ENCODE data around the gene ABHD14A.

DNA sequence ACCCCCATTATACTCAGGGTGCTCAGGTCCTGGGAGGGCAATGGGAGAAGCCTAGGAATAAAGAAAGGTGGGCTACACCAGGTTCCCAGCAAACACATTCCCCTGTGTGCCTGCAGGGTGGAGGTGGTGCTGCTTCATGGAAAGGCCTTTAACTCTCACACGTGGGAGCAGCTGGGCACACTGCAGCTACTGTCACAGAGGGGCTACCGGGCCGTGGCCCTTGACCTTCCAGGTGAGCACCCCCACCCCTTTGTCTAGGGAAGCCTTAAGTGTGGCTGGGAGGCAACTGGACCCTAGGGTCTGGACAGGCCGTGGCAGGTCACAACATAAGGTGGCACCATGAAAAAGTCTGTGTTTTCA, 3.3 kb downstream of the ABHD14A start:
- TF ChIP-seq MBD4 (IDR thresholded peaks at IDR 0.05; ENCODE audit: borderline replicate concordance, low read length) (no peak), ZNF232 (CRISPR knock-in tag; IDR thresholded peaks at IDR 0.05; ENCODE audit: borderline replicate concordance) (no peak), ZNF644 (CRISPR knock-in tag; IDR thresholded peaks at IDR 0.05; ENCODE audit: low read depth) (no peak), ADNP (CRISPR knock-in tag; IDR thresholded peaks at IDR 0.05) (no peak), ZNF24 (IDR thresholded peaks at IDR 0.05) (no peak), TCF7 (IDR thresholded peaks at IDR 0.05; ENCODE audit: low read depth) (no peak), EP300 (IDR thresholded peaks at IDR 0.05; ENCODE audit: low read depth in 2 of 2, low read length in 2 of 2) (no peak), EP300 (CRISPR knock-in tag; IDR thresholded peaks at IDR 0.05; ENCODE audit: borderline replicate concordance) (no peak)
- TF ChIP-seq, protein P1, sequence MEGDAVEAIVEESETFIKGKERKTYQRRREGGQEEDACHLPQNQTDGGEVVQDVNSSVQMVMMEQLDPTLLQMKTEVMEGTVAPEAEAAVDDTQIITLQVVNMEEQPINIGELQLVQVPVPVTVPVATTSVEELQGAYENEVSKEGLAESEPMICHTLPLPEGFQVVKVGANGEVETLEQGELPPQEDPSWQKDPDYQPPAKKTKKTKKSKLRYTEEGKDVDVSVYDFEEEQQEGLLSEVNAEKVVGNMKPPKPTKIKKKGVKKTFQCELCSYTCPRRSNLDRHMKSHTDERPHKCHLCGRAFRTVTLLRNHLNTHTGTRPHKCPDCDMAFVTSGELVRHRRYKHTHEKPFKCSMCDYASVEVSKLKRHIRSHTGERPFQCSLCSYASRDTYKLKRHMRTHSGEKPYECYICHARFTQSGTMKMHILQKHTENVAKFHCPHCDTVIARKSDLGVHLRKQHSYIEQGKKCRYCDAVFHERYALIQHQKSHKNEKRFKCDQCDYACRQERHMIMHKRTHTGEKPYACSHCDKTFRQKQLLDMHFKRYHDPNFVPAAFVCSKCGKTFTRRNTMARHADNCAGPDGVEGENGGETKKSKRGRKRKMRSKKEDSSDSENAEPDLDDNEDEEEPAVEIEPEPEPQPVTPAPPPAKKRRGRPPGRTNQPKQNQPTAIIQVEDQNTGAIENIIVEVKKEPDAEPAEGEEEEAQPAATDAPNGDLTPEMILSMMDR (CRISPR knock-in tag; IDR thresholded peaks at IDR 0.05) = no peak
- TF ChIP-seq, protein P2, sequence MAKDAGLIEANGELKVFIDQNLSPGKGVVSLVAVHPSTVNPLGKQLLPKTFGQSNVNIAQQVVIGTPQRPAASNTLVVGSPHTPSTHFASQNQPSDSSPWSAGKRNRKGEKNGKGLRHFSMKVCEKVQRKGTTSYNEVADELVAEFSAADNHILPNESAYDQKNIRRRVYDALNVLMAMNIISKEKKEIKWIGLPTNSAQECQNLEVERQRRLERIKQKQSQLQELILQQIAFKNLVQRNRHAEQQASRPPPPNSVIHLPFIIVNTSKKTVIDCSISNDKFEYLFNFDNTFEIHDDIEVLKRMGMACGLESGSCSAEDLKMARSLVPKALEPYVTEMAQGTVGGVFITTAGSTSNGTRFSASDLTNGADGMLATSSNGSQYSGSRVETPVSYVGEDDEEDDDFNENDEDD (CRISPR knock-in tag; IDR thresholded peaks at IDR 0.05; ENCODE audit: borderline replicate concordance) = no peak

All from HepG2 (cell line).